Measurements from ENCODE around the gene DDI2. TPM values are rescaled to one million over a fixed set of nuclear protein-coding genes. Genes with fewer than 3 reads are reported as not detected.

The DDI2 gene
- total RNA-seq, 4 donors from 2014 or later = 21.9 to 79.0 (median 38.6) TPM

DNA sequence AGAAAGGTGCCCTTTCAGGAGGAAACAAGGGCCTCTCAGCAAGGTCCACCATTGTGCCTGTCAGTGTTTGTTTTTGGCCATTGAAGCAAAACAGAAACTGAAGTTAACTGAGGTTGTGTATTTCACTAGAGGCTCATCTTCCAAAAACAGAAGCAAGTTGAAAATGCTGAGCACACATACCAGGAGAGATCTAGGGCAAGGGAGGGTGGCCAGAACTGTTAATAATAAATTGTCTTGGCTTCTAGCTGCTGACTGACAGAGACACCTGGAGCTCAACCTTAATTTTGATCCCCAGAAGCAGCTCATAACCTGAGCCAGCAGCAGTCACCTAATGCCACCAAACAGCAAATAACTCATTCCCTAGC lies 37.6 kb upstream of the DDI2 start:
- H3K36me3 ChIP-seq = no peaks in the 10 kb centered on the region
- TF ChIP-seq CTCF (IDR thresholded peaks at IDR 0.05) (no peak), POLR2A (IDR thresholded peaks at IDR 0.05) (no peak)
- intact Hi-C loops (cut with DNase I) = no loop called here
- no peak overlapping the region for H3K4me3 ChIP-seq (replicated peaks in 1 of 3)
- peak overlapping the region; percentile 55 to 74 (median 71) for H3K27ac ChIP-seq
- no peaks in the 10 kb centered on the region for H3K27me3 ChIP-seq
- peaks cover 13 to 26% of the 10 kb centered on the region in 2 donors for H3K4me1 ChIP-seq
- H3K9me3 ChIP-seq = no peaks in the 10 kb centered on the region
- DNase-seq = peak in 1 of 2 donors; percentile 21

GRCh38 chr1:15583016-15583706 lies 34.1 kb upstream of the DDI2 start:
- no peak for DNase-seq
- 96 to 97% methylated on average over 15 to 18 of the region's 18 CpGs for WGBS, 2 donors
- peaks cover 16 to 27% of the 10 kb centered on the region in 2 donors for H3K4me1 ChIP-seq
- no peaks in the 10 kb centered on the region for H3K36me3 ChIP-seq
- intact Hi-C loops (cut with DNase I) = no loop called here
- no peaks in the 10 kb centered on the region for H3K9me3 ChIP-seq
- TF ChIP-seq CTCF (IDR thresholded peaks at IDR 0.05) (no peak), POLR2A (IDR thresholded peaks at IDR 0.05) (no peak)
- H3K27ac ChIP-seq = no peak overlapping the region
- H3K27me3 ChIP-seq = no peaks in the 10 kb centered on the region
- no peak overlapping the region for H3K4me3 ChIP-seq (replicated peaks in 1 of 3)

GRCh38 chr1:15584489-15585363 lies 32.5 kb upstream of the DDI2 start, which contains the start of gene AGMAT:
Gene AGMAT, minus strand, starts transcription at chr1:15585051. Its CDS starts 84 bp downstream, at chr1:15584967.
- WGBS, 2 donors = 14 to 32% methylated on average over 4 to 8 of the region's 68 CpGs
- H3K27ac ChIP-seq = no peak within 1 kb of the TSS

DNA sequence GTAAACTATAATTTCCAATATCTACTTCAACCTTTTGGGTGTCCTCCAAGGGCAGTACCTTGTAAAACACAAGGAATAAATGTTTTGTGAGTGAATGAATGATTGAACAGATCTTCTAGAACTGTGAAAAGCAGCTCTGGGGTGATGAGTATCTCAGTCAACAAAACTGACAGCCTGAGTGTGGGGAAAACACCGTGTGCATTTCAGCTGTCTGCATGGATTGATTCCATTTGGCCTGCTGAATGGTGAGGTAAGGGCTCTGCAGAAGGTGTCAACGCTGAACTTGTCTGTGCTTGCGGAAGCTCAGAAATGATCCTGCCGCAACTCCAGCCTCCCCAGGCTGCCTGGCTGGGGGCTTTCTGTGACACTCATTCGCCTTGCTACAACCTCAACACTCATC lies 25.0 kb upstream of the DDI2 start:
- no peaks in the 10 kb centered on the region for H3K4me1 ChIP-seq
- no peak overlapping the region for H3K4me3 ChIP-seq (replicated peaks in 1 of 3)
- no peak for DNase-seq
- 81 to 85% methylated on average over 5 of the region's 5 CpGs for WGBS, 2 donors
- TF ChIP-seq CTCF (IDR thresholded peaks at IDR 0.05) = no peak
- TF ChIP-seq POLR2A (IDR thresholded peaks at IDR 0.05) = no peak
- H3K27me3 ChIP-seq = no peaks in the 10 kb centered on the region
- intact Hi-C loops (cut with DNase I) = no loop called here
- no peaks in the 10 kb centered on the region for H3K36me3 ChIP-seq
- H3K9me3 ChIP-seq = no peaks in the 10 kb centered on the region
- H3K27ac ChIP-seq = no peak overlapping the region

More at GRCh38 chr1:15584489-15585363, 32.5 kb upstream of the DDI2 start, which contains the start of gene AGMAT:
- H3K4me1 ChIP-seq = peaks cover 8 to 15% of the 10 kb centered on the region in 2 donors
- H3K27me3 ChIP-seq = no peaks in the 10 kb centered on the region
- intact Hi-C loops (cut with DNase I) = no loop called here
- no peaks in the 10 kb centered on the region for H3K9me3 ChIP-seq
- peak; percentile 27 to 53 for DNase-seq
- H3K36me3 ChIP-seq = no peaks in the 10 kb centered on the region
- H3K4me3 ChIP-seq (replicated peaks in 1 of 3) = peak within 1 kb of the TSS in 1 of 3 donors; percentile 43
- TF ChIP-seq CTCF (IDR thresholded peaks at IDR 0.05) (peak in 3 of 6 experiments; percentile 13 to 30 (median 14)), POLR2A (IDR thresholded peaks at IDR 0.05) (no peak)
